Glutamatergic neuron (in vitro differentiated cells): ENCODE results near the gene ERI3. TPM values are rescaled to one million over a fixed set of nuclear protein-coding genes. Genes with fewer than 3 reads are reported as not detected.
"Not testable (repeated sequence)": the region's sequence is repeated elsewhere in the genome, so short reads cannot be mapped to it uniquely, and the experiment has no call there.

Source experiments
- DNase-seq: peaks from one replicate; pipeline ENCODE4 v3.0.0; 2022
- H3K27ac Mint-ChIP-seq: one replicate; pipeline ENCODE4 v1.8.0; 2020; ENCODE audit warnings: mild to moderate bottlenecking, mixed read lengths, inconsistent platforms; ENCODE audit not compliant: unreplicated experiment
- H3K27me3 Mint-ChIP-seq: one replicate; pipeline ENCODE4 v1.8.0; 2020; ENCODE audit warnings: mild to moderate bottlenecking, moderate library complexity, mixed read lengths, inconsistent platforms; ENCODE audit not compliant: unreplicated experiment
- H3K36me3 Mint-ChIP-seq: one replicate; pipeline ENCODE4 v1.8.0; 2020; ENCODE audit warnings: mild to moderate bottlenecking, mixed read lengths, inconsistent platforms; ENCODE audit not compliant: unreplicated experiment
- H3K4me1 Mint-ChIP-seq: one replicate; pipeline ENCODE4 v1.8.0; 2020; ENCODE audit warnings: mild to moderate bottlenecking, low read depth, mixed read lengths, inconsistent platforms; ENCODE audit not compliant: unreplicated experiment
- H3K4me3 Mint-ChIP-seq: one replicate; pipeline ENCODE4 v1.8.0; 2020; ENCODE audit warnings: mild to moderate bottlenecking, mixed read lengths, inconsistent platforms; ENCODE audit not compliant: unreplicated experiment
- H3K9me3 Mint-ChIP-seq: one replicate; pipeline ENCODE4 v1.8.0; 2020; ENCODE audit warnings: mild to moderate bottlenecking, moderate library complexity, mixed read lengths, inconsistent platforms; ENCODE audit not compliant: unreplicated experiment
- total RNA-seq: library from RNA; stranded (reverse); fragmentation: NEBNext Ultra II Directional; extraction: Animal tissue kit (Norgen Biotek cat#: 25700); gene quantifications from one replicate; pipeline ENCODE4 v1.2.1, GENCODE V29; 2021; ENCODE audit not compliant: unreplicated experiment
- TF ChIP-seq, protein P1 (sequence below): fragments of 200-600 bp; sonication (generic); IDR thresholded peaks from one replicate; pipeline ENCODE4 v1.5.0; 2021; ENCODE audit not compliant: partially characterized antibody, unreplicated experiment

Gene ERI3
- total RNA-seq, 1 donor from 2014 or later, result 37.0 TPM

DNA sequence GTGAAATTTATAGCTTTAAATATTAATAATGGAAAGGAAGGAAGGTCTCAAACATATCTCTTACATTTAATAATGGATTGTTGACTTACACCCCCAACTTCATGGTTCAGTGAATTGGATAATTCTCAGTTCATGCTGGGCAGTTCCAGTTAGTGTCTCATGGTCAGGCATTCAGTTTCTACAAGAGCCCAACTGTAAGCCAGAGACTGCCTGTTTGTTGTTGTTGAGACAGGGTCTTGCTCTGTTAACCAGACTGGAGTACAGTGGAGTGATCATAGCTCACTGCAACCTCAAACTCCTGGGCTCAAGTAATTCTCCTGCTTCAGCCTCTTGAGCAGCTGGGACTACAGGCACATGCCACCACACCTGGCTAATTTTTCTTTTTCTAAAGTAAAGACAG, 146.8 kb downstream of the ERI3 start:
- Mint-ChIP-seq H3K4me1 (no peaks in the 10 kb centered on the region), H3K4me3 (no peak overlapping the region)

GRCh38 chr1:44206545-44206944, 148.5 kb downstream of the ERI3 start:
- not testable (repeated sequence) for H3K27me3 Mint-ChIP-seq, DNase-seq, H3K4me1 Mint-ChIP-seq, H3K4me3 Mint-ChIP-seq, H3K9me3 Mint-ChIP-seq, H3K27ac Mint-ChIP-seq, H3K36me3 Mint-ChIP-seq

More for the DNA sequence above, 146.8 kb downstream of the ERI3 start:
- Mint-ChIP-seq H3K36me3 (no peaks in the 10 kb centered on the region), H3K9me3 (no peaks in the 10 kb centered on the region), H3K27me3 (peaks cover 3% of the 10 kb centered on the region), H3K27ac (no peak overlapping the region)
- DNase-seq, result no peak
- TF ChIP-seq, protein P1, sequence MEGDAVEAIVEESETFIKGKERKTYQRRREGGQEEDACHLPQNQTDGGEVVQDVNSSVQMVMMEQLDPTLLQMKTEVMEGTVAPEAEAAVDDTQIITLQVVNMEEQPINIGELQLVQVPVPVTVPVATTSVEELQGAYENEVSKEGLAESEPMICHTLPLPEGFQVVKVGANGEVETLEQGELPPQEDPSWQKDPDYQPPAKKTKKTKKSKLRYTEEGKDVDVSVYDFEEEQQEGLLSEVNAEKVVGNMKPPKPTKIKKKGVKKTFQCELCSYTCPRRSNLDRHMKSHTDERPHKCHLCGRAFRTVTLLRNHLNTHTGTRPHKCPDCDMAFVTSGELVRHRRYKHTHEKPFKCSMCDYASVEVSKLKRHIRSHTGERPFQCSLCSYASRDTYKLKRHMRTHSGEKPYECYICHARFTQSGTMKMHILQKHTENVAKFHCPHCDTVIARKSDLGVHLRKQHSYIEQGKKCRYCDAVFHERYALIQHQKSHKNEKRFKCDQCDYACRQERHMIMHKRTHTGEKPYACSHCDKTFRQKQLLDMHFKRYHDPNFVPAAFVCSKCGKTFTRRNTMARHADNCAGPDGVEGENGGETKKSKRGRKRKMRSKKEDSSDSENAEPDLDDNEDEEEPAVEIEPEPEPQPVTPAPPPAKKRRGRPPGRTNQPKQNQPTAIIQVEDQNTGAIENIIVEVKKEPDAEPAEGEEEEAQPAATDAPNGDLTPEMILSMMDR, result no peak

DNA sequence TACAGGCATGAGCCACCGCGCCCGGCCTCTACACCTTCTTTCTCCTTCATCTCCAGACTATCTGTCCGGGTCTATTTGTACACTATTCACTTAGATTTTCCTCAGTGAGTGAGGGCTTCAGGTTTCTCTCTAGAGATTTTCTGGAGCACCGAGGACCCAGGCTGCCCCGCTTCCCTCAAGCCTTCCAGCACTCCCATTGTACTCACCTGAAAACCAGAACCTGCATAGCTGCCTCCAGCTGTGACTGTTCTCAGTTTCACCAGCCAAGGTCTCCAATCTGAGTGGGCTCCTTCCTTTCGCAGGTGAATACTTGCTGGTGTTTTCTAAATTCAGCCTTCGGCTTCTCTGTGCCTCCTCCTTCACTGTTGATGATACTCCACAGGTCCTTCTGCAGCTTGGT, 154.7 kb downstream of the ERI3 start:
- H3K4me3 Mint-ChIP-seq, result no peak overlapping the region
- TF ChIP-seq, protein P1, result no peak

GRCh38 chr1:44174630-44175029, 180.4 kb downstream of the ERI3 start:
- DNase-seq, result no peak
- TF ChIP-seq, protein P1, result no peak

More for the DNA sequence above, 154.7 kb downstream of the ERI3 start:
- H3K27me3 Mint-ChIP-seq, result no peaks in the 10 kb centered on the region
- no peaks in the 10 kb centered on the region for H3K36me3 Mint-ChIP-seq
- no peak overlapping the region for H3K27ac Mint-ChIP-seq
- no peaks in the 10 kb centered on the region for H3K4me1 Mint-ChIP-seq
- no peaks in the 10 kb centered on the region for H3K9me3 Mint-ChIP-seq
- DNase-seq, result no peak

More at GRCh38 chr1:44174630-44175029, 180.4 kb downstream of the ERI3 start:
- Mint-ChIP-seq H3K27me3 (no peaks in the 10 kb centered on the region), H3K36me3 (peaks cover 11% of the 10 kb centered on the region), H3K4me1 (no peaks in the 10 kb centered on the region), H3K27ac (no peak overlapping the region), H3K4me3 (no peak overlapping the region), H3K9me3 (peaks cover 2% of the 10 kb centered on the region)

Other genes starting within 250 kb of the ERI3 start
- gene KLF17, start 236.4 kb downstream of the ERI3 start, total RNA-seq, result 10.9 TPM
- 0.17 TPM for gene KLF18, start 213.6 kb downstream of the ERI3 start, total RNA-seq
- gene DMAP1, start 141.8 kb downstream of the ERI3 start, total RNA-seq, result 62.6 TPM
- gene RNF220, start 50.0 kb upstream of the ERI3 start, total RNA-seq, result 99.4 TPM